K562 (cell line): ENCODE data around the gene GTF2A1. TPM values are rescaled to one million over a fixed set of nuclear protein-coding genes. Genes with fewer than 3 reads are reported as not detected.

Experiments used
- ATAC-seq: fragments of 200-7000 bp; cut with Tn5 transposase; 3 replicates; pipeline ENCODE4 v1.9.1; 2020; ENCODE audit warnings: moderate library complexity
- BruUV-seq: library from RNA; stranded (reverse); fragments of 400-500 nt; replicated peaks from 2 replicates; lab custom pipeline; 2021; lab: Mats Ljungman, UMichigan
- CTCF ChIA-PET: fragments of 300-600 bp; formaldehyde crosslinking; extraction: SDS; loops from one replicate; lab custom pipeline; 2021; ENCODE audit warnings: low intra/inter-chr PET ratio; lab: Yijun Ruan, JAX
- POLR2A ChIA-PET: fragments of 300-600, 350-650 bp; sonication (Branson Sonifier 250); formaldehyde crosslinking; extraction: SDS; loops from one replicate; lab custom pipeline; 2021; ENCODE audit warnings: antibody characterized with exemption, inconsistent platforms; lab: Yijun Ruan, JAX
- DNase-seq, 4 experiments: peaks; one replicate each; pipeline versions ENCODE4 v3.0.0 to v3.0.0-alpha.2; 2011 to 2018; ENCODE audit warnings: low spot score in 3 of 4, mixed read lengths in 3 of 4; ENCODE audit errors: extremely low read depth in 1 of 4
- FAIRE-seq: peaks from 2 replicates; lab custom pipeline; 2011; peaks lifted over from hg19 to GRCh38; lab: Jason Lieb, UNC
- H2AFZ ChIP-seq: 2 replicates; pipeline ENCODE4 v1.6.0; 2011; ENCODE audit warnings: low read depth, low read length, control low read depth, inconsistent platforms
- H3K27ac ChIP-seq: fragments of 200-600 bp; 3 replicates; pipeline ENCODE4 v1.8.0; 2011; ENCODE audit warnings: low read depth, mild to moderate bottlenecking, control low read depth, inconsistent platforms, low read length, moderate library complexity, mixed read lengths; ENCODE audit errors: extremely low read depth
- H3K27me3 ChIP-seq, 2 experiments: fragments of 300-600 bp in 1 of 2; 2 replicates in 1 of 2; 3 replicates in 1 of 2; pipeline versions ENCODE4 v1.6.0 to v1.8.0; 2011; ENCODE audit warnings: inconsistent platforms in 2 of 2, low read length in 2 of 2, mild to moderate bottlenecking in 1 of 2, mixed read lengths in 1 of 2, moderate library complexity in 1 of 2; ENCODE audit not compliant: control insufficient read depth in 2 of 2, insufficient read depth in 2 of 2
- H3K36me3 ChIP-seq: fragments of 300-600 bp; 3 replicates; pipeline ENCODE4 v1.8.0; 2011; ENCODE audit warnings: mild to moderate bottlenecking, low read length, inconsistent platforms; ENCODE audit not compliant: control insufficient read depth, insufficient read depth
- H3K4me1 ChIP-seq, 2 experiments: fragments of 200-600 bp in 1 of 2; replicated peaks in 1 of 2; 2 replicates in 1 of 2; 3 replicates in 1 of 2; pipeline versions ENCODE4 v1.5.1 to v1.8.0; 2011; ENCODE audit warnings: inconsistent platforms in 2 of 2, low read length in 2 of 2, mild to moderate bottlenecking in 1 of 2, mixed read lengths in 1 of 2, moderate library complexity in 1 of 2; ENCODE audit not compliant: control insufficient read depth in 2 of 2, insufficient read depth in 2 of 2
- H3K4me2 ChIP-seq: 2 replicates; pipeline ENCODE4 v1.6.1; 2011; ENCODE audit warnings: low read length, control low read depth, inconsistent platforms, mixed read lengths; ENCODE audit not compliant: insufficient read depth
- H3K4me3 ChIP-seq: fragments of 200-600 bp; sonication (generic), shearing (Covaris generic); 2 replicates; pipeline ENCODE4 v1.5.1; 2016; ENCODE audit warnings: control low read depth, inconsistent platforms
- H3K79me2 ChIP-seq: fragments of 200-600 bp; 3 replicates; pipeline ENCODE4 v1.8.0; 2011; ENCODE audit warnings: low read length, inconsistent platforms; ENCODE audit not compliant: control insufficient read depth, insufficient read depth
- H3K9ac ChIP-seq, 2 experiments: 2 replicates each; pipeline versions ENCODE4 v1.6.0 to v1.6.1; 2011; ENCODE audit warnings: low read depth in 2 of 2, low read length in 2 of 2, control low read depth in 1 of 2, inconsistent platforms in 1 of 2, mild to moderate bottlenecking in 1 of 2, mixed read lengths in 1 of 2; ENCODE audit not compliant: insufficient read depth in 1 of 2
- H3K9me1 ChIP-seq: one replicate; pipeline ENCODE4 v1.6.0; 2011; ENCODE audit warnings: inconsistent platforms, mild to moderate bottlenecking, low read length, moderate library complexity; ENCODE audit not compliant: control insufficient read depth, insufficient read depth
- H3K9me3 ChIP-seq: replicated peaks from 2 replicates; pipeline ENCODE4 v1.5.1; 2011; ENCODE audit warnings: low read depth, low read length, inconsistent platforms; ENCODE audit not compliant: control insufficient read depth, insufficient read depth
- H4K20me1 ChIP-seq: replicated peaks from 2 replicates; pipeline ENCODE4 v1.6.1; 2011; ENCODE audit warnings: low read length, inconsistent platforms, mixed read lengths; ENCODE audit not compliant: control insufficient read depth, insufficient read depth
- YBX1 ChIP-seq: fragments of 450-650 bp; IDR thresholded peaks from 2 replicates; pipeline ENCODE4 v1.7.1; 2016; ENCODE audit warnings: mild to moderate bottlenecking
- ZNF316 ChIP-seq: fragments of 450-650 bp; IDR thresholded peaks from 2 replicates; pipeline ENCODE4 v1.6.1; 2016
- WGBS: fragments of 100-300 bp; shearing (Covaris generic); methylation state at CpG from one replicate; pipeline ENCODE4 v1.1.6; 2016; ENCODE audit warnings: low coverage, mixed read lengths; ENCODE audit not compliant: insufficient coverage; ENCODE audit errors: missing lambda C conversion rate; 5-methylcytosine and 5-hydroxymethylcytosine counted together
- in situ Hi-C: fragments of 300-500 bp; cut with MboI; formaldehyde crosslinking; loops from 4 replicates; pipeline ENCODE4 v1.15.0; 2018; ENCODE audit warnings: inconsistent platforms, mixed read lengths
- intact Hi-C: fragments of 100-400 bp; cut with micrococcal nuclease; formaldehyde crosslinking; loops from 2 replicates; pipeline ENCODE4 v1.14.2; 2022
- polyA plus RNA-seq, 8 experiments: library from polyadenylated mRNA; depleted of rRNA in 4 of 8; stranded (reverse) in 5 of 8; unstranded in 3 of 8; fragments of >200 nt; fragmentation: Nextera tagmentation in 2 of 8; fragmentation: Illumina TruSeq in 1 of 8; extraction: Ambion mirVana in 2 of 8; extraction: Trizol in 1 of 8; gene quantifications; 2 replicates each; pipeline versions ENCODE4 v1.2.1 to v1.2.3, GENCODE V29; 2011 to 2014; ENCODE audit warnings: inconsistent platforms in 1 of 8, missing spikeins in 1 of 8
- total RNA-seq, 7 experiments: library from RNA; depleted of rRNA in 6 of 7; stranded (reverse); fragments of >200 nt in 6 of 7; fragmentation: Illumina TruSeq in 2 of 7; extraction: Trizol in 2 of 7; gene quantifications; 2 replicates each; pipeline versions ENCODE4 v1.2.1 to v1.2.3, GENCODE V29; 2011 to 2021; ENCODE audit warnings: low replicate concordance in 1 of 7
- TF ChIP-seq, protein P1 (sequence below): fragments of 150-350 bp; conservative IDR thresholded peaks from 2 replicates; pipeline ENCODE4 v1.6.1; 2014; ENCODE audit warnings: low read length

Gene GTF2A1
- total and polyA plus RNA-seq, 9 of the 15 experiments (the other 6 are each of a cell fraction or from before 2014, with no cell fraction given): 3.4 to 22.8 (median 14.7) TPM

DNA sequence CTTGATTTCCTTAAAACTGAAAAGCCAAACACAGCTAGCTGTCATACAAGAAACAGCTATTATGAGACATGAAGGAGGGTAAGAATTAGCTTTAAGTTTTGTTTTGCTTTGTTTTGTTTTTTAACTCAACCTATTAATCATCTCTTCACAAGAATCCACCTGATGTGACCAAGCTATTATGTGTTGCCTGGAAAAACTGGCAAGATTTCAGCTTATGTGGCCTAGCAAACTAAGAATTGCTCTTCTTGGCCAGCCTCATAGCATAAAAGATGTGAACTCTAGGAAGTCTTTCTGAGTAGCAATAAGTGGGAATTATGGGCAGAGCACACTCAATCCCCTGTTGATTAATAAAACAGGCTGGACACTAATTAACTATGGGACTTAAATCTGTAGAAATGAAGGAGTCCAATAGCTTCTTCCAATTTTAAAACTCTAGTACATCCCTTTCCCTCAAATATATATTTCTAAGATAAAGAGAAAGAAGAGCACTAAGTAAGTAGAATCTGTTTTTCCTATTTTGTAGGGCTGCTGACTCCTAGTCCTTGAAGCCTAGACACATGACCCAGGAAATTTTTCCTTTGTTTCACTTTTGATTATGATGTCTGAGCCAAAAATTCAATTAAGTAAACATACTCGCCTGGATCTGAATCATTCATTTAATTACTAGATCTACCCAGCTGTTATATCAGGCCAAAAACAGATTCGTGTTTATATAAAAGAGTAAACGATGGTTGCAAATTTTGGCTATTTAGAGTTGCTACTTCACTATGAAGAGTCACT, 75.7 kb downstream of the GTF2A1 start:
- Histone ChIP-seq H3K4me1 (no peaks in the 10 kb centered on the region), H3K9me3 (no peaks in the 10 kb centered on the region), H3K36me3 (no peaks in the 10 kb centered on the region), H3K9me1 (no peaks in the 10 kb centered on the region), H3K4me2 (no peak overlapping the region), H4K20me1 (no peaks in the 10 kb centered on the region), H2AFZ (no peak overlapping the region), H3K27ac (no peak overlapping the region), H3K27me3 (no peaks in the 10 kb centered on the region; a peak in 1 of 5 replicates), H3K79me2 (no peaks in the 10 kb centered on the region), H3K9ac (no peak overlapping the region), H3K4me3 (no peak overlapping the region)
- no peak for ATAC-seq
- in situ Hi-C loops: no loop called here
- intact Hi-C loops: no loop called here
- WGBS: 6% methylated on average over 3 of the region's 3 CpGs
- no TSS peak for BruUV-seq
- FAIRE-seq: no peak
- no peak for TF ChIP-seq YBX1
- POLR2A ChIA-PET: interaction anchor here (1.0 kb wide), 1 partner anchor 10 kb away, joined by 3 read pairs; no protein-coding TSS in a partner anchor
- no peak for DNase-seq
- CTCF ChIA-PET: no interaction called here

- Histone ChIP-seq H3K27me3 (no peaks in the 10 kb centered on the region; a peak in 1 of 5 replicates), H3K9me1 (no peaks in the 10 kb centered on the region), H3K27ac (no peak overlapping the region), H3K9ac (no peak overlapping the region), H3K4me2 (no peak overlapping the region), H3K4me3 (no peak overlapping the region), H2AFZ (no peak overlapping the region), H4K20me1 (no peaks in the 10 kb centered on the region), H3K79me2 (no peaks in the 10 kb centered on the region), H3K4me1 (no peaks in the 10 kb centered on the region), H3K9me3 (no peaks in the 10 kb centered on the region), H3K36me3 (no peaks in the 10 kb centered on the region)
- FAIRE-seq (no peak), ATAC-seq (no peak), DNase-seq (no peak)
- TF ChIP-seq, protein P1, sequence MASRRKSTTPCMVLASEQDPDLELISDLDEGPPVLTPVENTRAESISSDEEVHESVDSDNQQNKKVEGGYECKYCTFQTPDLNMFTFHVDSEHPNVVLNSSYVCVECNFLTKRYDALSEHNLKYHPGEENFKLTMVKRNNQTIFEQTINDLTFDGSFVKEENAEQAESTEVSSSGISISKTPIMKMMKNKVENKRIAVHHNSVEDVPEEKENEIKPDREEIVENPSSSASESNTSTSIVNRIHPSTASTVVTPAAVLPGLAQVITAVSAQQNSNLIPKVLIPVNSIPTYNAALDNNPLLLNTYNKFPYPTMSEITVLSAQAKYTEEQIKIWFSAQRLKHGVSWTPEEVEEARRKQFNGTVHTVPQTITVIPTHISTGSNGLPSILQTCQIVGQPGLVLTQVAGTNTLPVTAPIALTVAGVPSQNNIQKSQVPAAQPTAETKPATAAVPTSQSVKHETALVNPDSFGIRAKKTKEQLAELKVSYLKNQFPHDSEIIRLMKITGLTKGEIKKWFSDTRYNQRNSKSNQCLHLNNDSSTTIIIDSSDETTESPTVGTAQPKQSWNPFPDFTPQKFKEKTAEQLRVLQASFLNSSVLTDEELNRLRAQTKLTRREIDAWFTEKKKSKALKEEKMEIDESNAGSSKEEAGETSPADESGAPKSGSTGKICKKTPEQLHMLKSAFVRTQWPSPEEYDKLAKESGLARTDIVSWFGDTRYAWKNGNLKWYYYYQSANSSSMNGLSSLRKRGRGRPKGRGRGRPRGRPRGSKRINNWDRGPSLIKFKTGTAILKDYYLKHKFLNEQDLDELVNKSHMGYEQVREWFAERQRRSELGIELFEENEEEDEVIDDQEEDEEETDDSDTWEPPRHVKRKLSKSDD: no peak
- TF ChIP-seq ZNF316: peak; percentile 11; the same call in 1 of the 2 replicates
- BruUV-seq: no TSS peak
- ChIA-PET CTCF (no interaction called here), POLR2A (interaction anchor here (0.7 kb wide), 1 partner anchor 380 kb away, joined by 4 read pairs; no protein-coding TSS in a partner anchor)
- in situ Hi-C loops: no loop called here
- 19% methylated on average over 8 of the region's 8 CpGs for WGBS
- intact Hi-C loops: no loop called here
Measured at GRCh38 chr14:81143793-81144192, 77.0 kb downstream of the GTF2A1 start.
